Activated CD4-positive, CD25-positive, alpha-beta regulatory T cell treated with anti-CD3 and anti-CD28 coated beads, Interleukin-2, amount 50 U/mL, for 24 hours (primary cell): ENCODE results near the gene ELOVL3.
"Not testable (repeated sequence)": the region's sequence is repeated elsewhere in the genome, so short reads cannot be mapped to it uniquely, and the experiment has no call there.

Experiments
- ATAC-seq, 2 donors: fragments of 150-1000 bp; cut with Tn5 transposase; one replicate each; pipeline ENCODE4 v1.10.0; 2021; ENCODE audit warnings: mild to moderate bottlenecking in 1 of 2, moderate library complexity in 1 of 2

The ELOVL3 gene

GRCh38 chr10:102225646-102226541 lies at the start of gene ELOVL3:
TSS of gene ELOVL3 (plus strand) at chr10:102226299. CDS start at chr10:102226549, 250 bp downstream.
- peak; percentile 90 to 95 for ATAC-seq

GRCh38 chr10:102184606-102185005 lies 41.5 kb upstream of the ELOVL3 start:
- ATAC-seq: no peak

GRCh38 chr10:102185272-102185671 lies 40.8 kb upstream of the ELOVL3 start:
- ATAC-seq: no peak

- ATAC-seq: no peak
Measured at GRCh38 chr10:102185811-102186527, 40.1 kb upstream of the ELOVL3 start.

- ATAC-seq: no peak
Measured at GRCh38 chr10:102188298-102188940, 37.7 kb upstream of the ELOVL3 start.

GRCh38 chr10:102188941-102189898 lies 36.9 kb upstream of the ELOVL3 start:
- ATAC-seq: peak; percentile 72 to 87

- no peak for ATAC-seq
Measured at GRCh38 chr10:102191956-102192355, 34.1 kb upstream of the ELOVL3 start.

GRCh38 chr10:102195296-102195870 lies 30.7 kb upstream of the ELOVL3 start:
- no peak for ATAC-seq

GRCh38 chr10:102196893-102197292 lies 29.2 kb upstream of the ELOVL3 start:
- ATAC-seq: peak in 1 of 2 donors; percentile 60

GRCh38 chr10:102198027-102198426 lies 28.1 kb upstream of the ELOVL3 start:
- no peak for ATAC-seq

GRCh38 chr10:102200751-102201640 lies 25.1 kb upstream of the ELOVL3 start:
- no peak for ATAC-seq

GRCh38 chr10:102202386-102202785 lies 23.7 kb upstream of the ELOVL3 start:
- no peak for ATAC-seq

- ATAC-seq: no peak
Measured at GRCh38 chr10:102208311-102209035, 17.6 kb upstream of the ELOVL3 start.

- ATAC-seq: peak; percentile 28 to 30
Measured at GRCh38 chr10:102211615-102212299, 14.3 kb upstream of the ELOVL3 start.

GRCh38 chr10:102213599-102213998 lies 12.5 kb upstream of the ELOVL3 start:
- ATAC-seq: not testable (repeated sequence)

- ATAC-seq: no peak
Measured at GRCh38 chr10:102219370-102219769, 6.7 kb upstream of the ELOVL3 start.

GRCh38 chr10:102220612-102221011 lies 5.5 kb upstream of the ELOVL3 start:
- no peak for ATAC-seq

- ATAC-seq: no peak
Measured at GRCh38 chr10:102222797-102223196, 3.3 kb upstream of the ELOVL3 start.

GRCh38 chr10:102226542-102226870 lies 407 bp downstream of the ELOVL3 start:
- no peak for ATAC-seq
